ENCODE measurements around the gene ADAMTS19.
"Not testable (repeated sequence)": the region's sequence is repeated elsewhere in the genome, so short reads cannot be mapped to it uniquely, and the experiment has no call there.

The ADAMTS19 gene

GRCh38 chr5:129609710-129610109 is 149.6 kb downstream of the ADAMTS19 start:
- no peak for DNase-seq

- DNase-seq, result no peak
Observed at GRCh38 chr5:129616517-129616916, 156.4 kb downstream of the ADAMTS19 start.

- no peak for DNase-seq
Observed at GRCh38 chr5:129617206-129617605, 157.1 kb downstream of the ADAMTS19 start.

GRCh38 chr5:129619782-129620181 is 159.7 kb downstream of the ADAMTS19 start:
- no peak for DNase-seq

- DNase-seq, result no peak
Observed at GRCh38 chr5:129622531-129622930, 162.4 kb downstream of the ADAMTS19 start.

- DNase-seq, result no peak
Observed at GRCh38 chr5:129629575-129629974, 169.5 kb downstream of the ADAMTS19 start.

- no peak for DNase-seq
Observed at GRCh38 chr5:129630101-129630500, 170.0 kb downstream of the ADAMTS19 start.

- no peak for DNase-seq
Observed at GRCh38 chr5:129631961-129632360, 171.9 kb downstream of the ADAMTS19 start.

- DNase-seq, result not testable (repeated sequence)
Observed at GRCh38 chr5:129637501-129637900, 177.4 kb downstream of the ADAMTS19 start.

GRCh38 chr5:129639331-129639730 is 179.2 kb downstream of the ADAMTS19 start:
- no peak for DNase-seq

- DNase-seq, result no peak
Observed at GRCh38 chr5:129652349-129653056, 192.4 kb downstream of the ADAMTS19 start.

- DNase-seq, result no peak
Observed at GRCh38 chr5:129653057-129653375, 192.9 kb downstream of the ADAMTS19 start.

- no peak for DNase-seq
Observed at GRCh38 chr5:129653442-129653841, 193.3 kb downstream of the ADAMTS19 start.

GRCh38 chr5:129656952-129657351 is 196.9 kb downstream of the ADAMTS19 start:
- DNase-seq, result no peak

GRCh38 chr5:129658801-129659200 is 198.7 kb downstream of the ADAMTS19 start:
- DNase-seq, result no peak

- no peak for DNase-seq
Observed at GRCh38 chr5:129661366-129662035, 201.4 kb downstream of the ADAMTS19 start.

- DNase-seq, result peak; percentile 26
Observed at GRCh38 chr5:129664336-129664937, 204.3 kb downstream of the ADAMTS19 start.

GRCh38 chr5:129670957-129671500 is 210.9 kb downstream of the ADAMTS19 start:
- DNase-seq, result no peak

GRCh38 chr5:129672006-129672405 is 211.9 kb downstream of the ADAMTS19 start:
- DNase-seq, result no peak

GRCh38 chr5:129679671-129680070 is 219.6 kb downstream of the ADAMTS19 start:
- DNase-seq, result no peak

GRCh38 chr5:129687941-129688340 is 227.8 kb downstream of the ADAMTS19 start:
- DNase-seq, result no peak

GRCh38 chr5:129689045-129689444 is 228.9 kb downstream of the ADAMTS19 start:
- no peak for DNase-seq

- DNase-seq, result no peak
Observed at GRCh38 chr5:129691220-129691619, 231.1 kb downstream of the ADAMTS19 start.

- DNase-seq, result no peak
Observed at GRCh38 chr5:129696636-129697035, 236.5 kb downstream of the ADAMTS19 start.

Data from activated CD4-positive, alpha-beta T cell treated with anti-CD3 and anti-CD28 coated beads, Interleukin-2, amount 50 U/mL, for 1 hour (primary cell).